HG03442 (cell line): ENCODE measurements around the gene RASGEF1B.

Source experiments
- ATAC-seq: cut with Tn5 transposase; IDR thresholded peaks from one replicate; pipeline ENCODE4 v1.9.1; 2021; ENCODE audit warnings: mild to moderate bottlenecking, moderate library complexity; ENCODE audit not compliant: unreplicated experiment

The RASGEF1B gene

DNA sequence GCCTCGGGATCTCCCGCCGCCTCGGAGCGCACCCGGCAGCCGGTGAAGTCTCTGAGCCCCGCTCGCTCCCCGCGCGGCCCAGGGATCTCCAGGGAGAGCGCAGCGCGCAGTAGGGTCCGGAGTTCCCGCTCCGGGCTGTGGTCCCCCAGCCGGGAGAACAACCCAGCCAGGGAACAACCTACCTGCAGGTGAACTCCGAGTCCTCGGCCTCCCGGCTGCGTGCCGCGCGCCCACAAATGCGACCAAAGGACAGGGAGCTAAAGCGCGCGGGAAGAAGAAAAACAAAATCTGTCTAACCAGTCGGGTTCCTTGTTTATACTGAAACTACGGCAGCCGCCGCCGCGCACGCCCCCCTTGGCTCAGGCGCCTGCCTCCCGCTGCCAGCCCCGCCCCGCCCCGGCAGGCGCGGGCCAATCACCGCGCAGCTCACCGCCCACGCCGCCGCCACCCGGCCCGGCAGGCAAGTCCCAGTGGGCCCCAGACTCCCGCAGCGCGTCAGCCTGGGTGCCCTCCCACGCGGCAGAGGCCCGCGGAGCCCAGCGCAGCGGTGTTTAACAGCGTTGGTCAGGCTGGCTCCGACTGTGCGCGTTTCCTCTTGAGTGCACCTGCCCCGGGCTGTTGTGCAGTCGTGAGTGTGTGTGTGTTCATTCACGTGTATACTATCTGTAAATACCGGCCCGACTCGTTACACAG, at the start of gene RASGEF1B:
Gene RASGEF1B, minus strand, starts transcription at position 320 of the 693 bp plus-strand sequence. CDS start 12,399 bp downstream, outside the sequence.
- peak; percentile 92 for ATAC-seq

DNA sequence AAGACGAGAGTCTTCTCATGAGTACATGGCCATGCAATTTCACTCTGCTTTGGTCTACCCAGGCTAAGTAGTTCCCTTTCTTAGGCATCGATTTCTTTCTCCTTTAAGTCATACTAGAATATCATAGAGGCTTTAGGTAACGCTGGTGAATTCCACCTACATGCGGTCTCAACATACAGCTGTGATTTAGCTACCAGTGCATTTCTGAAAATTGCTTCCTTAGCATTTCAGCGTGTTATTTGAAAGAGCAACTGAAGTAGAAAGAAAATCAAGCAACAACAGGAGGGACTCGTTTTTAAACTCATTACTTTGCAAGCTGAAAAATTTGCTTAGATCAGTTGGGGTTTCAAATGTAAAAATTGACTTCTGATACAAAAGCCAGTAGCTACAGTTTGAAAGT, 48.1 kb upstream of the RASGEF1B start:
- ATAC-seq = no peak

DNA sequence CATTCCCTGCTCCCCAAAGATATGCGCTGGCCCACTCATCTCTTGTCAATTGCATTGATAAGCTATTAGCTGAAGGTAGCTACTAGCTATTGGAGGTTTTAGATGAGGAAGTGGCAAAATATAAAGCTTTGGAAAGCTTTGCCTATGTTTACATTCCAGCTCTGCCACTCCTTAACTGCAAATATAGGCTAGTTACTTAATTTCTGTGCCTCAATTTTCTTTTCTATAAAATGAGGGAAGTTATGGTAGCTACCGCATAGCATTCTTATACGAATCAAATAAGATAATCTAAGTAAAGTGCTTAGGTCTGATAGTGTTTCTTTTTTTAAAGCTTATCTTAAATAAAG, 47.7 kb upstream of the RASGEF1B start:
- ATAC-seq = no peak

DNA sequence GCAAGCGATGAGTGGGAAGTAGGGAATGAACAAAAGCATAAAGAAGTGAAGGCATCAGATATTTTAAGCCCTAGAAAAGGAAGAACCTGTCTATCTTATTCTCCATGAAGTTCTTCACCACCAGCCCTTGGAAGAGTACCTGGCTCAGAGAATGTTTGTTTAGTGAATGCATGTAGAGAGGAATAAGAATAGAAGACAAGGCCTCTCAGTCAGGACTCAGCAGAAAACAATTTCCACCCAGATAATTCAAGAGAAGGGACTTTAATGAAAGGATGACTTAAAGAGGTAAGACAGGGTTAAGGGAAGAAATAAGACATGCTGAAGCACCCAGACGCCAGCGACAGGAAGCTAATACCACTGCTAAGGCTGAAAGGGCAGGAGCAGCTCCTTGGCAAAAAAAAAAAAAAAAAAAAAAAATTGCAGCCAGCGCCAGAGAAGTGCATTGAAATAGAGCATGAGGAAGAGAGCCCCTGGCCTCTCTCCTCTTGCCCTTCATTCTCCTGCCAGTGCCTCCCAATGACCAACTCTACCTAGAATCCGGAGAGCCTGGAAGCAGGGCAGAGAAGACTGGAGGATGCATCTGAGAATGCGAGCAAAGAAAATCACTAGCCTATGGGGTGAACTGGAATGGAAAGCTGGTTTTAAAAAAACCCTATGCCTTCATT, 47.2 kb upstream of the RASGEF1B start:
- ATAC-seq = no peak

DNA sequence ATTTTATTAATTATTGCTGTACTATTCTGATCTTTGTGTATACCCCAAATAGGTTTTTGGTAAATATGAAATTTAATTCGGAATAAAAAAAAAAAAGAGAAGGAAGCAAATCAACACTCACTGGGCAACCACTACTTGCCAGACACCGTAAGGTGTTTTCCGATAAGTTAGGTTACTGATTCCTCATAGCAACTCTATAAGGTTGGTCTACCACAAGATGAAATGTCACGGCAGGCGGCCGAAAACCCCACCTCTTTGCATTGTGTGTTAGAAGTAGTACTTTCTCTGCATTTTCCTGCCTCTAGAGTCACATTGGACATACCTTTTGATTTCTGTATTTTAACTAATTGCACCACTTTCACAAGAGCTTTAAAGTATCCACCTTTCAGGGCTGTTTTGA, 44.5 kb upstream of the RASGEF1B start:
- ATAC-seq = peak; percentile 63

DNA sequence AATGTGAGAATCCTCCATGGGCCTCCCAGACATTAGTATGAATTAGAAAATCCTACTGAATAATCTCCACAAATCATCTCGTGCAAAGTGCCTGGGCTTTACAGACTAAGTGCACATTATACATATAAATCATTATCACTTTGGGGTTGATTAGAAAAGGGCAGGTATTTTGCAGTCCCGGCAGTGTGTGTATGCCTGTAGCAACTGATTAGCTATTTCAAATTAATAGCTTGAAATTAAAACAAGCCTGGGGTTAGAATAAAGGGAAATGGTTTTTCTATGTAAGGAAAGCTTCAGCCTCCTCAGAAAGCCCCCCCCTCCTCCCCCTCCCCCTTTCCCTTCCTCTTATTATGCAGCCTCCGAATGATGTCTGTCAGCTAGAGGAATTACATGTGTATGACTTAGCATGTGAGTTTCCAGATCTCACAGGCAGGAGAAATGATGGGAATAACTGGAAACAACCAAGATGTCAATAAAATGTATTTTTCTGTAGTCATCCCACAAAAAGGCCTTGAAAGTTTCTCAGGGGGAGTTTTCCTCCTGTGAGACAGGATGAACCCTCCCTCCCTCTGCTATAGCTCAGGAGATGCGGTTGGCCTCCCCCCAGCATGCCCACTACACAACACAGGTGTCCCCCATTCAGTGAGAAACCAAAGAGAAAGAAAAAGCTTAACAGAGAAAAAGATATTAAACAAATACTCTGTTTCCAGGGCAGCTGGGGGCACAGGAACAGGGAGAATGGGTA, 41.2 kb upstream of the RASGEF1B start:
- ATAC-seq = no peak

DNA sequence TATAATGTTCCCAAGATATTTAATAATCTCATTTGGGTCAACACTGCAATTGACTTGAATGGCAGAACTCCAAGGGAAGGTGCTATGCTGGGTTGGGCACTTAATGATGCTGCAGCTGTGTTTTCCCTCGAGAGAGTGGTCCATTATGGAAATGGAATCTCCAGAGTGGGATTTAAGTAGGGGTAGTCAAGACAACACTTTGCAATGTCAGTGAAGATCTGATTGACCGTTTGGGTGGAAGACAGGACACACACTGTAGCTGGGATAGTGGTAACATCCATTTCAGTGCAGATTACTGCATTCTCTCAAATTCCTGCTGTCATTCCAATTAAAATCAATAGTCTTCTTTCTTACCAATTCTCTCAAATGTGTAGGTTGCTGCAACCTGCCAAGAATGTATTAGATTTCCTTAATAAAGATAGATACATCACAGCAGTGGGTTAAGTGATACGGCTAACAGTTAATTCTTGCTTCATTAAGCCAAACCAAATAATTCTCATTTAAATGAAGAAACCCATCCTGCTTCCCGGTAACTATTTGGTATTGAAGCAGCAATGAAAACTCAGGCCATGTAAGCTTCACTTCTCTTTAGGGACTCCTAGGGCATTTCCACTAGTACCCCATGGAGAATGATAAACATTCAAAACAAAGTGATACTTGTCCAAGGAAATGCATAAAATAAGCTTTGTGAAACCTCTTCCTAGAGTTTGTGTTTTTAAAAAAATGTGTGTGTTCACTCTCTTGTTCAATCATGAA, 40.5 kb upstream of the RASGEF1B start:
- no peak for ATAC-seq

DNA sequence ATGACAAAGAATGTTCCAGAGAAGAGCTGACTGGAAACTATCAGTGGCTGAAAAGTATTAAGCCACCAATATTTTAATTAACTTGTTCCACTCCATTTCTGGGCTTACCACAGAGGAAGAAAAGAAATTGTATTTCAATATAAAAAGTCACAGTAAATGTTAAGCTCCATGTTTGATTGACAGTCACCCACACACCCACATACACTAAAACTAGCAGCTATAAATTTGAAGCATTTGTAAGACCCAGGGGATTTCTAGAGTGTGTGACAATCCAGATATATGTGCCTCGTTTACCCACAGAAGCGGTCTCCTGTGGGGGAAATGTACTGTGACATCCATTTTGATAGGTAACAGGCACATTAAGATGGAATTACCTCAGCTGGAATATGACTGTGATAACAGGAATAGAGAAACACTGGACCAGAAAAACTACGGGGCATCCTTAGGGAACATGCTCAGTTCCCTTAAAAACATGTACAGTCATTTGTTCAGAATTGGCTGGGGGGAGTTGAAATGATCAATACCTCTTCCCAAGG, 39.0 kb upstream of the RASGEF1B start:
- ATAC-seq = no peak

DNA sequence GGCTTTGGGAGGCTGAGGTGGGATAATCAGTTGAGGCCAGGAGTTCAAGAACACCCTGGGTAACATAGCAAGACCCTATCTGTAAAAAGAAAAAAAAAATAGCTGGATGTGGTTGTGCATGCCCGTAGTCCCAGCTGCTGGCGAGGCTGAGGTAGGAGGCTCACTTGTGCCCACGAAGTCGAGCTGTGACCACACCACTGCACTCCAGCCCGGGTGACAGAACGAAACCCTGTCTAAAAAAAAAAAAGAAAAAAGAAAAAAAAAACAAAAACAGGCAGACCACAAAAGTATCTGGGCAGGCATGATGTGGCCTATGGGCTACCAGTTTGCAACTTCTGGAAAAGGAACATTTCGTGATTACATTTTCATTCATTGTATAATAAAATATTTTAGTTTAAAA, 38.1 kb upstream of the RASGEF1B start:
- ATAC-seq = no peak

DNA sequence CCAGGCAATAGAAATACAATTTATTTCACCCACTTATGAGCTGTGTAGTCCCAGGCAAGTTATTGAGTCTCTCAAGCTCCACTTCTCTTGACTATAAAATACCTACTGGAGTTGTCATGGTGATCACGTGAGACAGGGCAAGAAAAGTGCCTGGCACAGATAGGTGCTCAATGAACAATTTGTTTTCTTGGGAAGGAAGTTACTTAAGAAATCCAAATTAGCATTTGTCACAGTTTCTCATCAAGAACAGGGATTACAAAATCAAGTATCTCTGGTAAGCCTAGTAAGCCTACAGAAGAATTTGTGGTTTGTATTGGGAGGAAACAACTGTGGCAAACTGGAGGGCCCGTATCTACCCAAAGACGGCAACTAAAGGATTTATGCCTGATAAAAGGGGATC, 37.5 kb upstream of the RASGEF1B start:
- no peak for ATAC-seq

DNA sequence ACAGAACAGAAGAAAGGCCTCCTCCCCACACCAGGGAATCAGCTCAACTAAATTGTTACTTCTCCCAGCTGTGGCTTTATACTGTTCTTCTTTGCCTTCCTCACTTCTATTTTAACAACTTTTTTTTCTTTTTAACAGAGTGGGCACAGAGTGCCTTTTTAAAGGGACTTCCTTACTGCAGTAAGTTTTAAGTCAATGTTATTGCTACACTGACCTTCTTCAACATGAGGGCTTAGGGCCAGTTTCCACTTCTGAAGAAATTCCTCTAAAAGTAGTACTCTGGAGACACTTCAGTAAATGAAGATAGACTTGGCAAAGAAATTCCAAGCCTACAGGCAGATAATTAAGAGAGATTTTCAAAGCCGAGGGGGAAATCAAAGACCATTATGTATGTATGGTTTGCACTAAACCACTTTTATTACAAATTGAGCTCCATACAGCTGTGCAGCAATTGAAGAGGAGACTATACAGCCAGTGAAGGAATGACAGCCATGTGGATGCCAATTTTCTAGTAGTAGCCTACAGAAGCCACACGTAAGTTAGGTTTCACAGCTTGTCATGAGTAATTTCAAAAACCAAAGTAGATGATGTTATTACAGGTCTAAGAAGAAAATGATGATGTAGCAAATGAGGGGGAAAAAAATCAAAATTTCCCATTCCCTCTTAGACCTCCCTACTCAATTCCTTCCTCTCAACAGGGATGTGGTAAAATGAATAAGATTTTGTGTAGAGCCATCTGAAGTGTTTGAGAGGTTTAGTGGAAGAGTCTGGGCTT, 36.9 kb upstream of the RASGEF1B start:
- ATAC-seq = no peak

DNA sequence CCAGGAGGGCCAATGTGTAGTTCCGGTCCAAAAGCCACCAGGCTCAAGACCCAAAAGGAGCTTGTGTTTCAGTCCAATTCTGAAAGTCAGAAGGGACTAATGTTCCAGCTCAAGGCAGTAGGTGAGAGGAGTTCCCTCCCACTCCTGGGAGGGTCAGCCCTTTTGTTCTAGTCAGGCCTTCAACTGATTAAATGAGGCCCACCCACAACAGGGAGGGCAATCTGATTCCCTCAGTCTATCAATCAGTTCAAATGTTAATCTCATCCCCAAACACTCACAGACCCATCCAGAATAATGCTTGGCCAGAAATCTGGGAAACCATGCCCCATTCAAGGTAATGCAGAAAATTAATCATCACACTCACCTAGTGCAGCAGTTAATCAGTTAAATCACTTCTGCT, 35.8 kb upstream of the RASGEF1B start:
- no peak for ATAC-seq

DNA sequence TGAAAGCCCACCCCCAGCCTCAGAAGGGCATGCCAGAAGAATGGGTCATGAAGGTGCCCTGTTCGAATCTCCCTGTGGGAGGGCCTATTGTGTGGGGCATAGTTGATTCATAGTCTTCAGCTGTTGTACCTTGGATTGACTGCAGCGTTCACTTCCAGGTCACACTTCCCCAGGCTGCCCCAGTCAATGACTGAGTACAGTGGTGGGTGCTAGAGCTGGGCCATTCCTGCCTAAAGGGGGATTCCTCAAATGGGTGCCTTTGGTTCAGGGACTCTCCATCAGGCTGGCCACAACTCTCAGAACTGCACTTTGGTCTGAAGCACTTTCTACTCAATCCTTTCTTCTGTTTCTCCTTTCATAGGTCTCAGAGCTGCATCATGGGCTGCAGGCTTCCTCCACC, 35.0 kb upstream of the RASGEF1B start:
- peak; percentile 65 for ATAC-seq

DNA sequence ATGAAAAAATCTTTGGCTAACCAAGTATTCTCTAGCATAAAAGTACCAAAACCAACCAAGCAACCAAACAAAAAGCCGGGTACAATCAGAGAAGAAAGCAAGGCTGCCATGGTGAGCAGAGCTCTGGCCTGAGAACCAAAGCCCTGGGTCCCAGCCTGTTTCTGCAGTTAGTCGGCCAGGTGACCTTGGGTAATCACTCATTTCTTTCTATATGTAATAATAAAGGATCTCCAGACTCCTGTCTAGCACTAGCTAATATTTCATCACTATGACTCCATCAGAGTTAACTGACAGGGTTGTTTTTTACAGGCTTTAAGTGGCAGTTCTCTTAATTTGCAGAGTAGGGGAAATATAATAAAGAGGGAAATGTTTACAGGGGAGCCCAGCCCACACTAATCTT, 34.0 kb upstream of the RASGEF1B start:
- ATAC-seq = no peak

DNA sequence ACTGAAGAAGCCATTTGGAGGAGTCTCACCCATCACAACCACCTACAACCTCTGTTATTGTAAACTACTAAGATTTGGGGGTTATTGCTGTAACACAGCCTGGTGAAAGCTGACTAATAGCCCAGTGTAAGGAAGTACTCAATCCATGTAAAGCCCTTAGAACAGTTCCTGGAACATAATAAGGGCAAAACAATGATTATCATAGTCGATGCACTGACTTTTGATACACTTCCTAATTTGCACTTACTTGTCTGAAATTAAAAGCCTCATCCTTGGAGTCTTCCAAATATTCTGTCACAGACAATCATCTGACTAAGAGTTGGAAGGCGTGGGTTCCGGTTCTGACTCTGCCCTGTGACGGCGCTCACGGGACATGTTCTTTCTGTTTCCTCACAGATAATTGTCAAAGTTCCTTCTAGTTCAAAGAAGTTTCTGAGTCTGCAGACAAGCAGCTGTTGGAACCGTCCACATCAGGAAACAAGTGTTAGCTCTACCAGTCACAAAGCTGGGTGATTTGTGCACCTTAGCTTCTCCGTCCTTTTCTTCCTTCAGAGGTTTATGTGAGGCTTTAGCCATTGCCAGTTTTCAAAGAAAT, 33.4 kb upstream of the RASGEF1B start:
- ATAC-seq = peak; percentile 64

DNA sequence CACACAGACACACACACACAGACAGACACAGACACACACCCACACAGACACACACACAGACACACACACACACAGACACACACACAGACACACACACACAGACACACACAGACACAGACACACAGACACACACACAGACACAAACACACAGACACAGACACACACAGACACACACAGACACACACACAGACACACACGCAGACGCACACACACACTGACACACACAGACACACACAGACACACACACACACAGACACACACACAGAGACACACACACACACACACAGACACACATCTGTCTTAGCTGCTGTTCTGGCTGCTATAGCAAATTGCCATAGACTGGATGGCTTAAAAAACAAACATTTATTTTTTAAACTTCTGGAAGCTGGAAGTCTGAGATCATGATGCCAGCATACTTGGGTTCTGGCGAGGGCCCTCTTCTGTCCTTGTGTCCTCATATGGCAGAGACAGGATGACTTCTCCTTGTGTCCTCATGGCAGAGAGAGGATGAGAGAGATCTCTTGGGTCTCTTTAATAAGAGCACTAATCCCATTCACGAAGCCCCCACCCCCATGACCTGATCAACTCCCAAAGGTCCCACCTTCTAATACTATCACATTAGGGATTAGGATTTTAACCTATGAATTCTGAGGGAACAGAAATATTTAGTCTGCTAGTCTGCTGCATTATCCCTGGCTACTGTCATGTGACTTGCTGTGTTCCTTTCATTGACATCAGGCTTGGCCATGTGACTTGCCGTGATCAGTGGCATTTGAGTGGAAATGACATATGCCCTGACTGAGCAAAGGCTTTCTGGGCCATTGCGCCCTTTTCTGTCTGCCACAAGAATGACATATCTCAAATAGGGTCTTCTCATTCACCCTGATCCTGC, 32.7 kb upstream of the RASGEF1B start:
- peak; percentile 4 for ATAC-seq

DNA sequence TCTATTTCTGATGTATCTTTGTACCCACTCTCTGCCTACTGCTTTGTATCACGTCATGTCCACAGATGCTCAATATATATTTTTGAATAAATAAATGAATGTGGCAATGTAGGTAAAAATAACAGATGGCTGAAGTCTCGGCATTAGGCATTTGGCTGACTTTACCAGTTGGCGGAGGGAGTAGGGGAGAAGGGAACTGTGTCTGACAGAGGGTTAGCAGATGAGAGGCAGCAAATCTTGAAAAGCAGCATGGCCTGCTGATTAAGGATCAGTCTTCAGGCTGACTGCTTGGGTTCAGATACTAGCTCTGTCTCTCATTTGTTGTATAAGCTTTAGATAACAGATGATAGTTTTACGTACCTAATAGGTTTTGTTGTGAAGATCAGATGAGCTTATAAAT, 31.9 kb upstream of the RASGEF1B start:
- ATAC-seq = no peak

DNA sequence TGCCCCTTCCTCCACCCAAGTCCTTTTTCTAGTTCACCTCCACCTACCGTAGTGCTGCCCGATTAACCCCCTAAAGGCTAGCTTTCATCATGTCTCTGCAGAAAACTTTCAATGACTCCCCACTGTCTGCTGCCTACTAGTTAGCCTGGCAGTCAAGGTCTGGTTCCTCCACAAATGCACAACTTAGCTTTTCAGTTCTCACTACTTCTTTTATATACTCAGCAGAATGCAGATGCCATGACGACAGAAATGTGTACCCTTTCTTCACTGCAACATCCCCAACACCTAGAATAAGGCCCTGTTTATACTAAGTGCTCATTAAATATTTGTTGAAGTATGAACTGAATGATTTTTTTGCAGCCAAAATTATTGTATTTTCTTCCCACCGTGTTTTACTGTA, 30.9 kb upstream of the RASGEF1B start:
- ATAC-seq = no peak

DNA sequence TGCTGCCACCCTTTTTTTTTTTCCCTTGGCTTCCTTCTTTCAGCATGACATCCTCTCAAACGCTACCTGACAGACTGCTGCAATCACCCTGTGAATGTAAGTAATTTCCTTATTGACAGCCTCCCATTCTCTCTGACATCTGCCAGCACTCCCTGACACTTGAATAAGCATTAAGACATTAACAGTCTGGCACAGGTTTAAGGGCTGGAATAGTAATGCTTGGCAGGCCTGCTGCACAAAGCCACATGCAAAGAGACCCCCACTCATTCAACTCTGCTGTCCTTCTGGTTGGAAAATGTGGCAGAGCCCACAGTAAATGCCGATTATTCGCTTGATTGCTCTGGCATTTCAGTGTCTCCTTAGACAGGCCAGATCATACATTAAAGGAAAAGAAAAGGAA, 28.1 kb upstream of the RASGEF1B start:
- ATAC-seq = no peak
